Ectodermal cell (in vitro differentiated cells): ENCODE measurements around the gene MED25.

Experiments used
- H3K27ac ChIP-seq: 2 replicates; pipeline ENCODE4 v1.7.0; 2013; ENCODE audit warnings: mild to moderate bottlenecking, low read depth, low read length; ENCODE audit not compliant: insufficient read depth, poor library complexity, severe bottlenecking
- H3K27me3 ChIP-seq: 2 replicates; pipeline ENCODE4 v1.7.0; 2013; ENCODE audit warnings: mild to moderate bottlenecking, low read length; ENCODE audit not compliant: insufficient read depth, control insufficient read depth, poor library complexity, severe bottlenecking
- H3K36me3 ChIP-seq: one replicate; pipeline ENCODE4 v1.7.0; 2013; ENCODE audit warnings: low read length; ENCODE audit not compliant: control insufficient read depth, insufficient read depth
- H3K4me1 ChIP-seq: one replicate; pipeline ENCODE4 v1.7.0; 2013; ENCODE audit warnings: low read length; ENCODE audit not compliant: control insufficient read depth, insufficient read depth
- H3K4me3 ChIP-seq: 2 replicates; pipeline ENCODE4 v1.7.0; 2013; ENCODE audit warnings: low read depth, low read length, control low read depth; ENCODE audit not compliant: insufficient read depth
- H3K9me3 ChIP-seq: 2 replicates; pipeline ENCODE4 v1.7.0; 2013; ENCODE audit warnings: mild to moderate bottlenecking, low read length, moderate library complexity; ENCODE audit not compliant: control insufficient read depth
- WGBS, 2 experiments: methylation state at CpG; one replicate each; pipeline ENCODE4 v1.1.7; 2013; ENCODE audit warnings: missing lambda C conversion rate in 2 of 2; 5-methylcytosine and 5-hydroxymethylcytosine counted together

MED25 gene

DNA sequence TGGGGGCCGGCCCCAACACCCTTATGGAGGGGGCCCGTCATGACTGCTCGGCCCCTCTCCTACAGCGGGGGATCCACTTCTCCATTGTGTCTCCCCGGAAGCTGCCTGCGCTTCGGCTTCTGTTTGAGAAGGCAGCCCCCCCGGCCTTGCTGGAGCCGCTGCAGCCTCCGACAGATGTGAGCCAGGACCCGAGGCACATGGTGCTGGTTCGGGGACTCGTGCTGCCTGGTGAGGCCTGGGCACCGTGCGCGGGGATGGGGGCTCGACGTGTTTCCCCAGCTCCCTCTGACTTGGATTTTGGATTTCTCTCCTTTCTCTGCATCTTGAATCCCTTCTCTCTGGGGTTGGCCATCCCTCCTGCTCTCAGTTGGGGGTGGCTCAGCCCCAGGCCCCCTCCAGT is 11.6 kb downstream of the MED25 start:
- Histone ChIP-seq H3K4me1 (no peaks in the 10 kb centered on the region), H3K27me3 (no peaks in the 10 kb centered on the region), H3K9me3 (no peaks in the 10 kb centered on the region), H3K27ac (no peak overlapping the region), H3K36me3 (peaks cover 22% of the 10 kb centered on the region), H3K4me3 (no peak overlapping the region)
- 95 to 96% methylated on average over 18 of the region's 18 CpGs for WGBS, 2 experiments

DNA sequence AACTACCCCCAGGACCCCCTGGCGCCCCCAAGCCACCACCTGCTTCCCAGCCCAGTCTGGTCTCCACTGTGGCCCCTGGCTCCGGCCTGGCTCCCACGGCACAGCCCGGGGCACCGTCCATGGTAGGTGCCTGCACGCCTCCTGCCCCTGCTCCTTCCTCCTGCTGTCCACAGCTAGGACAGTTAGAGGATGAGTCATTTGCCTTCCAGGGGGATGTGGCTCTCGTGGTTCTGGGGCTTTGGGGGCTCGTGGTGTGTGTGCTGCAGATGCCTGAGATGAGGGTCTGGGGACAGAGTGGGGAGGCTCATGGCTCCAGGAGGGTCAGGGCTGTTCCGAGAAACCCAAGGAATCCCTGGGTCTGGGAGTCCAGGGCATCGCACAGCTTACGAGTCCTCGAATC is 12.7 kb downstream of the MED25 start:
- WGBS, 2 experiments, result 94 to 95% methylated on average over 12 of the region's 12 CpGs
- no peak overlapping the region for H3K4me3 ChIP-seq
- H3K27ac ChIP-seq, result no peak overlapping the region
- H3K27me3 ChIP-seq, result no peaks in the 10 kb centered on the region
- no peaks in the 10 kb centered on the region for H3K4me1 ChIP-seq
- H3K36me3 ChIP-seq, result peaks cover 29% of the 10 kb centered on the region
- no peaks in the 10 kb centered on the region for H3K9me3 ChIP-seq

DNA sequence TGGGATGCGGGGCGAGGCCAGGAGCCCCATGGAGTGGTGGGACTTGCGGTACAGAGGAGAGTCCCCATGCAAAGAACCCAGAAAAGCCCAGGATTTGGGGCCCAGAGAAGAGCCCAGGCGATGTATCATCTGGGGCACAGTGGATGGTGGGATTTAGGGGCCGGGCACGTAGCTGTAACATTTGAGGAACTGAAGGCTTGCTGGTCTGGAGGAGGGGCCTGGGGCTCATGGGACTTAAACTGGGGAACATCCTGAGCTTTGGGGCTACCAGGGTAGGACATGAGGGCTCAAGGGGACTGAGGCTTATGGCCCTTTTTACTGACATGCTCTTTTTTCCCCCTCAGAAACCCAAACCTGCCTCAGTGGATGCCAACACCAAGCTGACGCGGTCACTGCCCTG is 13.5 kb downstream of the MED25 start:
- 95 to 96% methylated on average over 8 of the region's 8 CpGs for WGBS, 2 experiments
- H3K4me3 ChIP-seq, result no peak overlapping the region
- H3K36me3 ChIP-seq, result peaks cover 34% of the 10 kb centered on the region

DNA sequence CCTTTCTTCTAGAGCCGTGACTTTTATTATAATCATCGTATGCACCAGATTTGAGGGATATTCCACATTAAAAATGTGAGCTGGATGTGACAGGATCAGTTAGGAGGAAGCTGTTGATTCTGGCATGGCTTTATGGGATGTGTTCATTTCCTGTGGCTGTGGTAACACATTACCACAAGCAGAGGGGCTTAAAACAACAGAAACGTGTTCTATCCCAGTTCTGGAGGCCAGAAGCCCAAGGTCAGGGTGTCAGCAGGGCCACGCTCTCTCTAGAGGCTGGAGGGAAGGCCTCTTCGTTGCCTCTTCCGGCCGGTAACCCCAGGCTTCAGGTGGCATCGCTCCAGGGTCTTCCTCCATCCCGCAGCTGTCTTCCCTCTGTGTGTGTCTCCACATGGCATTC is 14.5 kb downstream of the MED25 start:
- Histone ChIP-seq H3K36me3 (peaks cover 38% of the 10 kb centered on the region), H3K27me3 (no peaks in the 10 kb centered on the region), H3K4me3 (no peak overlapping the region), H3K9me3 (no peaks in the 10 kb centered on the region), H3K4me1 (no peaks in the 10 kb centered on the region), H3K27ac (no peak overlapping the region)
- WGBS, 2 experiments, result 94% methylated on average over 9 of the region's 9 CpGs

More for the DNA sequence above, 13.5 kb downstream of the MED25 start:
- H3K4me1 ChIP-seq, result no peaks in the 10 kb centered on the region
- no peaks in the 10 kb centered on the region for H3K9me3 ChIP-seq
- H3K27me3 ChIP-seq, result no peaks in the 10 kb centered on the region
- H3K27ac ChIP-seq, result no peak overlapping the region

DNA sequence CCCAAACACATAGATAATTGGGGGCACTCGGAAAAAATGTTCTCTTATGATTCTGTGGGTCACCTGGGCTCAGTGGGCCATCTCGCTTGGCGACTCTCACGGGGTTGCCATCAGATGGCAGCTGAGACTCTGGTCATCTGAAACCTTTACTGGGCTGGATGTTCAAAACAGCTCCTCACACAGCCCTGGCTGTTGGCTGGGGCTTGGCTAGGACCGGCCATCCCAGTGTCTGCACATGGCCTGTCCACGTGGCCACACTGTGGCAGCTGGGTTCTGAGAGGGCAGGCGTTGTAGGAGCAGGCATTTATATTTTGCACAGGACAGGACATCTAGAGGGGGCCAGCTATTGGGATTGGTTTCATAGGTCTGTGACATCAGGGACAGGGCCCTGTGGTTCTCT is 15.5 kb downstream of the MED25 start:
- Histone ChIP-seq H3K4me3 (no peak overlapping the region), H3K36me3 (peaks cover 39% of the 10 kb centered on the region), H3K27me3 (no peaks in the 10 kb centered on the region)

DNA sequence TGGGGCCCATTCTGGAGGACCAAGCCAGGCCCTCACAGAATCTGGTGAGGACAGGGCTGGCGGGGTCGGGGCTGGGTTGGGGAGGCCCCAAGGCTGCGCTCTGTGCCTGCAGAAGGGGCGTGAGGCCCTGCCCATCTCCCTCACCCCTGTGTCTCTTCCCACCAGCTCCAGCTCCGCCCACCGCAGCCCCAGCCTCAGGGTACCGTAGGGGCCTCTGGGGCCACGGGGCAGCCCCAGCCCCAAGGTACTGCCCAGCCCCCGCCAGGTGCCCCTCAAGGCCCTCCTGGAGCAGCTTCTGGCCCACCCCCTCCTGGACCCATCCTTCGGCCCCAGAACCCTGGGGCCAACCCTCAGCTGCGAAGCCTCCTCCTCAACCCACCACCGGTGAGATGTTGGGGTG is 17.5 kb downstream of the MED25 start:
- H3K27me3 ChIP-seq, result no peaks in the 10 kb centered on the region
- no peak overlapping the region for H3K4me3 ChIP-seq
- H3K36me3 ChIP-seq, result peaks cover 47% of the 10 kb centered on the region
- no peaks in the 10 kb centered on the region for H3K9me3 ChIP-seq
- no peaks in the 10 kb centered on the region for H3K4me1 ChIP-seq
- H3K27ac ChIP-seq, result no peak overlapping the region
- WGBS, 2 experiments, result 95% methylated on average over 12 of the region's 12 CpGs

More for the DNA sequence above, 15.5 kb downstream of the MED25 start:
- H3K4me1 ChIP-seq, result no peaks in the 10 kb centered on the region
- no peak overlapping the region for H3K27ac ChIP-seq
- WGBS, 2 experiments, result 93 to 96% methylated on average over 7 of the region's 7 CpGs
- H3K9me3 ChIP-seq, result no peaks in the 10 kb centered on the region

DNA sequence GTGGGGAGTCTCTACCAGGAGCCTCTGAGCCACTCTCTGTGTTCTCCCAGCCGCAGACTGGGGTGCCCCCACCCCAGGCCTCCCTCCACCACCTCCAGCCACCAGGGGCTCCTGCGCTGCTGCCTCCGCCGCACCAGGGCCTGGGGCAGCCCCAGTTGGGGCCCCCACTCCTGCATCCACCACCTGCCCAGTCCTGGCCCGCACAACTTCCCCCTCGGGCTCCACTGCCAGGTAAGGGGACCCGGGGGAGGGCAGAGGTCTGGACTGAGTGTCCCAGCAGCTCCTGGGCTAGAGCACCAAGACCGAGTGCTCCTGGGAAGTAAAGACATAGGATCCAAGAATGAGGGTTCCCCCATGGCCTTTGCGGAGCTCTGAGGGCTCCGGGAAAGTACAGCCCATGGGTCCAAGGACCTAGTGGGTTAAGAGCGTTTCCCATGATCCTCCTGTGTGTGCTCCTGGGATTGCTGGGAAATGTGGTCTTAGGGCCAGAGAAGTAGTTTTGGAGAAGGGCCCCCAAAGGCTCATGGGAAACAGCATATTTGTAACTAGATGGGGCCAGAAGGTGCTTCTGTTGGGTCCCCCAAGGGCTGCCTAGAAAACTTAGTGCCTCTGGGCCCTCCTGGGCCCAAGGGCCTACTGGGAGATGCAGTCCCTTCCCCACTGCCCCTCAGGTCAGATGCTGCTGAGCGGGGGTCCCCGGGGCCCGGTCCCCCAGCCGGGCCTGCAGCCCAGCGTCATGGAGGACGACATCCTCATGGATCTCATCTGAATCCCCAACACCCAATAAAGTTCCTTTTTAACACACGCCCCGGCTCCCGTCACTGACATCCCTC is 18.3 kb downstream of the MED25 start:
- no peaks in the 10 kb centered on the region for H3K9me3 ChIP-seq
- 95 to 96% methylated on average over 20 of the region's 20 CpGs for WGBS, 2 experiments
- no peaks in the 10 kb centered on the region for H3K27me3 ChIP-seq
- no peaks in the 10 kb centered on the region for H3K4me1 ChIP-seq
- H3K36me3 ChIP-seq, result peaks cover 52% of the 10 kb centered on the region
- no peak overlapping the region for H3K27ac ChIP-seq
- no peak overlapping the region for H3K4me3 ChIP-seq

DNA sequence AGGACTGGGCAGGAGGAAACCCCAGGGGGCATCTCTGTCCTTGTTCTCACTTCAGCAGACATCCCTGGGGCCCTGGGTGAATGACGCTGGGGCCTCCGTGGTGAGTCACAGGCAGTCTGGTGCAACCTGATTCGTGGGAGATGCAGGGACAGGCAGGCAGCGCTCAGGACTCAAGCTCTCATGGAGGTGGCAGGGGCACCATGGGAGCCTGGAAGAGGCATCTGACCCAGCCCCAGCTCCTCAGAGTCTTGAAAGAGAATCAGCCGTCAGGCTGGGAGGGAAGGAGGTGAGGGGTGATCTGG is 18.9 kb downstream of the MED25 start:
- 86 to 92% methylated on average over 5 of the region's 5 CpGs for WGBS, 2 experiments
- peaks cover 49% of the 10 kb centered on the region for H3K36me3 ChIP-seq
- H3K27ac ChIP-seq, result no peak overlapping the region
- no peaks in the 10 kb centered on the region for H3K27me3 ChIP-seq
- no peaks in the 10 kb centered on the region for H3K4me1 ChIP-seq
- no peak overlapping the region for H3K4me3 ChIP-seq
- H3K9me3 ChIP-seq, result no peaks in the 10 kb centered on the region

DNA sequence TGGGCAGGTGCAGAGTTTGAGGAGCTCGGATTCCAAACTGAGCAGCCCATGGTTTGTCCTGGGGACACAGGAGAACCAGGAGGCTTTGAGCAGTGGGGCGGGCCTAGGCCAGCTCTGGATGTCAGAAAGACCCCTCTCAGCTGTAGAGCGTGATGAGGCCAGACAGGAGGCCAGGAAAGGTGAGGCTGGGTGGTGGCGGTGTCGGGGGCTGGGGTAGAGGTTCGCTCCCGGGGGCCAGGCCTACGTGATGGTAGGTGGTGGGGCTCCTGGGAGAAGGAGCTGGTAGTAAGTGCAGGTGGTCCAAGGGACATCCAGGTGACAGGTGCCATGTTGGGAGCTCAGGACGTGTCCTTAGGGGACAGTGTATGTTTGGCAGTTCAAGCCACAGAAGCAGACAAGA is 19.3 kb downstream of the MED25 start:
- Histone ChIP-seq H3K4me3 (no peak overlapping the region), H3K27me3 (no peaks in the 10 kb centered on the region), H3K4me1 (no peaks in the 10 kb centered on the region), H3K36me3 (peaks cover 45% of the 10 kb centered on the region), H3K27ac (no peak overlapping the region), H3K9me3 (no peaks in the 10 kb centered on the region)
- 96 to 97% methylated on average over 9 of the region's 9 CpGs for WGBS, 2 experiments

DNA sequence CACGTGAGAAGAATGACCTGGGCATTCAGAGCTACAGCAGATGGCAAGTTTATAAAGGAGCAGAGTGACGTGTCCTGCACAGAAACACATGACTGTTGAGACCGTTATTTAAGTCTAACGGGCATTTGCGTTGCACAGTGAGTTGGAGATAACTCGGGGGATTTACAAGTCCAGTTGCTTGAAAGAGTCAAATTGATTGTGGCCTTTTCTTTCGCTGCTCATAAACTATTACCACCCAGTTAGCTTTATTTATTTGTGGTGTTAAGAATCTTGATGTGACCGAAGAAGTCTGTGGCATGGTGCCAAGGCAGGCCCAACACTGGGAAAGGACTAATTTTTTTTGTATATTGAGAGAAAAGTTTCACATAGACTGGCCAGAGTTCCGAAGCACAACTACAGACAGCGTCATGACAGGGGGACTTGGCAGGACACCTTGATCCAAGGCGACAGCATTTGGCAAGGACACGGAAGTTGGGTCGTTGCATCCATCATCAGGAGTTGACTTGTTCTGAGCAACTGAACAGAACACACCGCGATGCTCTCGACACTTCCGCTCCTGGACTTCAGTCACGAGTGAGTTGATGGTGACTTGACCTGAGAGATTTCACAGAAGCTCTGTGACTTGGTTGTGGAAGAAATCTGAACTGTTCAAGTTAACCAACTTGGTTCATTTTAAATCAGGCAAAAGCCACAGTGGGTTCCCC is 20.9 kb downstream of the MED25 start:
- H3K36me3 ChIP-seq, result peaks cover 40% of the 10 kb centered on the region
- 96% methylated on average over 17 to 18 of the region's 18 CpGs for WGBS, 2 experiments
- no peak overlapping the region for H3K4me3 ChIP-seq
- no peaks in the 10 kb centered on the region for H3K9me3 ChIP-seq
- H3K27me3 ChIP-seq, result no peaks in the 10 kb centered on the region
- no peaks in the 10 kb centered on the region for H3K4me1 ChIP-seq
- no peak overlapping the region for H3K27ac ChIP-seq
